ENCODE results near the gene COL27A1.

GRCh38 chr9:114341991-114342390, 186.7 kb downstream of the COL27A1 start:
- TF ChIP-seq CTCF (optimal IDR thresholded peaks at IDR 0.05 in 1 of 3, IDR thresholded peaks at IDR 0.05 in 1 of 3, conservative IDR thresholded peaks at IDR 0.05 in 1 of 3; ENCODE audit: extremely low read depth in 1 of 3, insufficient read depth in 2 of 3, low read length in 3 of 3) (no peak), EZH2 (IDR thresholded peaks at IDR 0.05; ENCODE audit: low read length) (no peak)

All from keratinocyte (primary cell).